Measurements from ENCODE around the gene SERPINB2.
"Not testable (repeated sequence)": the region's sequence is repeated elsewhere in the genome, so short reads cannot be mapped to it uniquely, and the experiment has no call there.

SERPINB2 gene

GRCh38 chr18:63889626-63890025 is 2.1 kb downstream of the SERPINB2 start:
- no peak for DNase-seq

- no peak for DNase-seq
Measured at GRCh38 chr18:63890237-63890949, 2.9 kb downstream of the SERPINB2 start.

- peak; percentile 11 for DNase-seq
Measured at GRCh38 chr18:63890950-63891304, 3.4 kb downstream of the SERPINB2 start.

GRCh38 chr18:63892566-63892965 is 5.1 kb downstream of the SERPINB2 start:
- no peak for DNase-seq

- DNase-seq, result no peak
Measured at GRCh38 chr18:63894106-63894772, 6.7 kb downstream of the SERPINB2 start.

- DNase-seq, result no peak
Measured at GRCh38 chr18:63895190-63895589, 7.7 kb downstream of the SERPINB2 start.

GRCh38 chr18:63897072-63897471 is 9.6 kb downstream of the SERPINB2 start:
- no peak for DNase-seq

- no peak for DNase-seq
Measured at GRCh38 chr18:63899206-63899605, 11.7 kb downstream of the SERPINB2 start.

- DNase-seq, result no peak
Measured at GRCh38 chr18:63903851-63904570, 16.5 kb downstream of the SERPINB2 start.

- no peak for DNase-seq
Measured at GRCh38 chr18:63904694-63905093, 17.2 kb downstream of the SERPINB2 start.

GRCh38 chr18:63905361-63905760 is 17.9 kb downstream of the SERPINB2 start:
- DNase-seq, result peak; percentile 38

- DNase-seq, result no peak
Measured at GRCh38 chr18:63906056-63906455, 18.6 kb downstream of the SERPINB2 start.

GRCh38 chr18:63907664-63908063 is 20.2 kb downstream of the SERPINB2 start, which contains the start of gene SERPINB10:
SERPINB10 (plus strand) TSS chr18:63907958; CDS start chr18:63915511, 7,553 bp downstream.
- no peak for DNase-seq

- DNase-seq, result no peak
Measured at GRCh38 chr18:63908858-63909257, 21.4 kb downstream of the SERPINB2 start.

- DNase-seq, result no peak
Measured at GRCh38 chr18:63909870-63910269, 22.4 kb downstream of the SERPINB2 start.

- DNase-seq, result no peak
Measured at GRCh38 chr18:63917817-63918216, 30.3 kb downstream of the SERPINB2 start.

GRCh38 chr18:63922049-63922448 is 34.5 kb downstream of the SERPINB2 start:
- no peak for DNase-seq

GRCh38 chr18:63924551-63924950 is 37.0 kb downstream of the SERPINB2 start:
- no peak for DNase-seq

- no peak for DNase-seq
Measured at GRCh38 chr18:63928331-63928730, 40.8 kb downstream of the SERPINB2 start.

- not testable (repeated sequence) for DNase-seq
Measured at GRCh38 chr18:63929369-63929768, 41.9 kb downstream of the SERPINB2 start.

- no peak for DNase-seq
Measured at GRCh38 chr18:63930773-63931354, 43.4 kb downstream of the SERPINB2 start.

- DNase-seq, result peak; percentile 32
Measured at GRCh38 chr18:63936156-63936931, 48.8 kb downstream of the SERPINB2 start.

GRCh38 chr18:63936932-63937393 is 49.5 kb downstream of the SERPINB2 start:
- DNase-seq, result no peak

Measured in NCI-H2171 (cell line).